LNCAP (cell line): ENCODE results near the gene NAPG.

ENCODE experiments used
- TF ChIP-seq, protein P1 (sequence below): fragments of 450-650 bp; IDR thresholded peaks from 2 replicates; pipeline ENCODE4 v1.5.1; 2017; ENCODE audit warnings: mild to moderate bottlenecking

Gene NAPG

DNA sequence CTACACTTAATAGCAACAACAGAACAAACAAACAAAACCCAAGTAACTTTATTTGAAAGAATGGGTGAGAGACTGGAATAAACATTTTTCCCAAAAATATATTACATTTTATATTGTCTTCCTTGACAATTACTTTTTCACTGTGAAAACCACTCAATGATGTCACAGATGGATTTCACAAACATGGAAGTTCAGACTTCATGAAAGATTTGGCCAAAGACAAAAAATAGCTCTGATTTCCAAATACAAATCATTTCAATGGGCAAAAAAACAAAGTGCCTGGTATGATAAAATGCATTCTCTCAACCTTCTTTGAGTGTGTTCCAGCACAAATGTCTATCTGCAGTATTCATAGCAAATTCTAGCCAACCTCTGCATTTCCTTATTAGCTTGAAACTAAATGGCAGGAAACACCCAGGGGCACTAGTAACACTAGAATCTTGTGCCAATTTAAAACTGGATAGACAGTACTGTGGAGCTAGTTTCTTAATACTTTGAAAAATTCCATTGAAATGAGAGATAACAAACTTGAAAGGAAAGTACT is 28.5 kb upstream of the NAPG start:
- TF ChIP-seq, protein P1, sequence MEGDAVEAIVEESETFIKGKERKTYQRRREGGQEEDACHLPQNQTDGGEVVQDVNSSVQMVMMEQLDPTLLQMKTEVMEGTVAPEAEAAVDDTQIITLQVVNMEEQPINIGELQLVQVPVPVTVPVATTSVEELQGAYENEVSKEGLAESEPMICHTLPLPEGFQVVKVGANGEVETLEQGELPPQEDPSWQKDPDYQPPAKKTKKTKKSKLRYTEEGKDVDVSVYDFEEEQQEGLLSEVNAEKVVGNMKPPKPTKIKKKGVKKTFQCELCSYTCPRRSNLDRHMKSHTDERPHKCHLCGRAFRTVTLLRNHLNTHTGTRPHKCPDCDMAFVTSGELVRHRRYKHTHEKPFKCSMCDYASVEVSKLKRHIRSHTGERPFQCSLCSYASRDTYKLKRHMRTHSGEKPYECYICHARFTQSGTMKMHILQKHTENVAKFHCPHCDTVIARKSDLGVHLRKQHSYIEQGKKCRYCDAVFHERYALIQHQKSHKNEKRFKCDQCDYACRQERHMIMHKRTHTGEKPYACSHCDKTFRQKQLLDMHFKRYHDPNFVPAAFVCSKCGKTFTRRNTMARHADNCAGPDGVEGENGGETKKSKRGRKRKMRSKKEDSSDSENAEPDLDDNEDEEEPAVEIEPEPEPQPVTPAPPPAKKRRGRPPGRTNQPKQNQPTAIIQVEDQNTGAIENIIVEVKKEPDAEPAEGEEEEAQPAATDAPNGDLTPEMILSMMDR, result no peak

DNA sequence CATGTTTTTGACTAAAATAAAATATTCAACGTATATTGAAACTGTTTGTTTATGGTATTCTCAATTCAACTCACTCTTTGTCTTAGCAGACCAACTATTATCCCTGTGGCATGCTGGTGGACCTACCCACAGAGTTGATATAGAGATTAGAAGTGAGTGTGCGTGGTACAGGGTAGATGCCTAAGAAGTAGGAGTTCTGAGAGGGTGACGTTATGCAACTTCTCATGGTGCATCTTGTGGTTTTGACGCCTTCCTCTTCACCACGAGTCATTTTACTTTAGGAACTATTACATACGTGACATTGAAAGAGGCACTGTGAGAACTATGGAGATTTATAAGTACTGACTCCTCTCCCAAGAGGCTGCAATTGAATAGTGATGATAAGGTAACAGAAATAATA is 26.6 kb upstream of the NAPG start:
- TF ChIP-seq, protein P1, result no peak

DNA sequence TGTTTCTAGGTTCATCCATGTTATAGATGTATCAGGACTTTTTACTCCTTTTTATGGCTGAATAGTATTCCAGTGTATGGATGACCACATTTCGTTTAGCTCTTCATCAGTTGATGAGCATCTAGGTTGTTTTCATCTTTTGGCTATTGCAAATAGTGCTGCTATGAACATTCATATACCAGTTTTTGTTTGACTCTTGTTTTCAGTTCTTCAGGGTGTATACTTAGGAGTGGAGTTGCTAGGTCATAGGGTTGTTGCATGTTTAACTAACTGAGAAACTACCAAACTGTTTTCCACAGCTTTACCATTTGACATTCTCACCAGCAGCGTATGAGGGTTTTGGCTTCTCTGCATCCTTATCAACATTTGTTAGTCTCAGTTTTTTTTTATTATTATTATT is 25.8 kb upstream of the NAPG start:
- TF ChIP-seq, protein P1, result no peak

DNA sequence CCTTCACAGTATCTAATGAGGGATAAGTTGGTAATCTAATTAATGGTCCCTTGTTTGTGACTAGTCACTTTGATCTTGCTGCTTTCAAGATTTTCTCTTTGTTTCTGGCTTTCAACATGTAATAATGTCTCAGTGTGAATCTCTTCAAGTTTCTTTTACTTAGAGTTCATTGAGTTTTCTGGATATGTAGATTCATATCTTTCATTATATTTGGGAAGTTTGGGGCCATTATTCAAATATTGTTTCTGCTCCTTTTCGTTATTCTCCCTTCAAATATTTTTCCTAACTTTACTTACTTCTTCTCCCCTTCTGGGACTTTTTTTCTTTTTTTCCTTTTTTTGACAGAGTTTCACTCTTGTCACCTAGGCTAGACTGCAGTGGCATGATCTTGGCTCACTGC is 21.1 kb upstream of the NAPG start:
- TF ChIP-seq, protein P1, result no peak

DNA sequence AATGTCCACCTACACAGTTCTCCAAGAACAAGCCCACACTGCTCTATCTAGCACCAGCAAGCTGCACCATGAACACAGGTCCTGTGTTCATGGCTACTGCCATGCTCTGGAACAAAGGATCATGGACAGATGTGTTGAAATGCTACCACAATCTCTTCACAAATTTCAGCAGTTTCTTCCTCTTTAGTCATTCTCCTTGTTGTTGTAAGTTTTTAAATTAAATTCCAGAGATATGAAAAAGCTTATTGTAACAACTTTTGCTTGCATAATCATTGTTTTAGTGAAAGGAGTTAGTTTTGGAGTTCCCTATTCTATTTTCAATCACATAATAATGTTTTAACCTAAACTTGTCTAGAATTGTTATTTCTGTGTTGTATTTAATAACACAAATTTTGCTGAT is 17.2 kb upstream of the NAPG start:
- TF ChIP-seq, protein P1, result no peak

DNA sequence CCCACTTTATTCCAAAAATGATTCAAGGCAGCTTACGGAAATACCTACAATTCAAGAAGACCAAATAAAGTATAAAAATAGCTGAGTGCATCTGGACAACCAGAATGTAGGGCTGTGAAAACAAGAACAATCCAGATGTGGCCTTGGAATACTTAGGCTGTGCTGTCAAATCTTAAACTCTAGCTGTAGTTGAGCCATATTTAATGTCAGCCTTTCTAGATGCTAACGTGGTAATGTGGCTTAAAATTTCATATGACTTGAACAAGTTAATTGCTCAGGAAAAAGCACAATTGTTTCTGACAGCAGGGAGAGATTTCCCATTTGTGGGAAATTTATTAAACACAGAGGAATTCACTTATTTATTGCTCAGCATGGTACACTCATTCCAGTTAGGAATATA is 14.6 kb upstream of the NAPG start:
- TF ChIP-seq, protein P1, result no peak

DNA sequence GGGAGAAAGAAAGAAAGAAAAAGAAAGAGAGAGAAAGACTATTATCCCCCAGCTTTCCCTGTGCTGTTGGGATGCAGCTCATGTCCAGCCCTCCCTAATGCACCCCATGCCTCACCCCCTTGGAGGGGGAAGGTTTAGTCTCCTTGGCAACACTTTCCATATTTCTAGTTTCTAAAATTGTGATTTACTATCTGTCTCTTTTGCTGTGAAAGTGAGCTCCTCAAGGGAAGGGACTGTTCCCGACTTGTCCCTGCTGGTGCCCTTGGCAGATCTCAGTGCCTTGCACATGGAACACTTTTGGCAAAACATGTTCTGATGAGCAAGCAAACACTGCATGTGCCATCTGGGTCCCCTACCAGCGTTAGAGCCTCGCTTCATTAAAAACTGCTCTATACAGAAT is 11.7 kb upstream of the NAPG start:
- TF ChIP-seq, protein P1, result no peak

DNA sequence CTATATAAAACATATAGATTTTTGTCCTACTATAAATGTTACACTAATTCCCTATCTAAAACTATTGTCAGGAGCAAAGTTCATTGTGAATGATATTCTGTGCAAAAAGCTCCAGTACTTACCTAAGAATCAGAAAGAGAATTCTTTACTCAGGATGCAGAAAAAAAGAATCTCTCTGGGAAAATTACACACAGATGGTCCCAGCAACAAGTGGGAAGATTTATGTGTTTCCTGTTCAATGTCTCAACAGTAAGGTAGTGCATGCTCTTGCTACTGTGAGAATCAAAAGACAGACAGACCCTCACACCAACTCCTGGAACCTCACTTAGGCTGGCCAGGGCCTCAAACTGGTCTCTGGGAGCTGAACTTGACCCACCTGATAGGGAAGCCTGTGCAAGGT is 11.2 kb upstream of the NAPG start:
- TF ChIP-seq, protein P1, result no peak
